Measurements from ENCODE around the gene LBHD1.

The LBHD1 gene

DNA sequence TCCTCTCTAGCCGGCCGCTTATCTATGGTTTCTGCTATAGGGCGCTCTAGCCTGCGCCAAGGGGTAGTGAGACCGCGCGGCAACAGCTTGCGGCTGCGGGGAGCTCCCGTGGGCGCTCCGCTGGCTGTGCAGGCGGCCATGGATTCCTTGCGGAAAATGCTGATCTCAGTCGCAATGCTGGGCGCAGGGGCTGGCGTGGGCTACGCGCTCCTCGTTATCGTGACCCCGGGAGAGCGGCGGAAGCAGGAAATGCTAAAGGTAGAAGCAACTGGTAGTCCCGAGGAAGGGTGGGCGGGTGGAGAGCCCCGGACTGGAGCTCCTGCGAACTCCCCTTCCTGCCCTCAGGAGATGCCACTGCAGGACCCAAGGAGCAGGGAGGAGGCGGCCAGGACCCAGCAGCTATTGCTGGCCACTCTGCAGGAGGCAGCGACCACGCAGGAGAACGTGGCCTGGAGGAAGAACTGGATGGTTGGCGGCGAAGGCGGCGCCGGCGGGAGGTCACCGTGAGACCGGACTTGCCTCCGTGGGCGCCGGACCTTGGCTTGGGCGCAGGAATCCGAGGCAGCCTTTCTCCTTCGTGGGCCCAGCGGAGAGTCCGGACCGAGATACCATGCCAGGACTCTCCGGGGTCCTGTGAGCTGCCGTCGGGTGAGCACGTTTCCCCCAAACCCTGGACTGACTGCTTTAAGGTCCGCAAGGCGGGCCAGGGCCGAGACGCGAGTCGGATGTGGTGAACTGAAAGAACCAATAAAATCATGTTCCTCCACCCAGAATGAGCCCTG lies at the start of gene LBHD1, which contains the start of gene UQCC3:
Gene LBHD1, minus strand, starts transcription at position 660 of the 782 bp plus-strand sequence. CDS start 2,236 bp downstream, outside the sequence.
Gene UQCC3, plus strand, starts transcription at position 66 of the 782 bp plus-strand sequence. Its CDS starts 73 bp downstream, at position 139.
- no peaks in the 10 kb centered on the region; the same call in 1 of the 2 replicates for H3K4me1 ChIP-seq (ENCODE audit: control insufficient read depth, insufficient read depth, low read length)
- no peak for DNase-seq (ENCODE audit: low read depth, low spot score)
- peaks cover 4% of the 10 kb centered on the region for H3K36me3 ChIP-seq (ENCODE audit: control insufficient read depth, insufficient read depth, low read length)
- H3K27ac ChIP-seq (ENCODE audit: low read length), result no peak within 1 kb of the TSS
- no peaks in the 10 kb centered on the region for H3K27me3 ChIP-seq (ENCODE audit: control insufficient read depth, insufficient read depth, low read length)
- H3K9me3 ChIP-seq (ENCODE audit: control insufficient read depth, insufficient read depth, low read length), result no peaks in the 10 kb centered on the region
- no CpG with 5 or more reads among the region's 59 CpGs for WGBS (ENCODE audit: insufficient coverage, insufficient read length)
- H3K4me3 ChIP-seq (ENCODE audit: low read length), result peak within 1 kb of the TSS; percentile 93

DNA sequence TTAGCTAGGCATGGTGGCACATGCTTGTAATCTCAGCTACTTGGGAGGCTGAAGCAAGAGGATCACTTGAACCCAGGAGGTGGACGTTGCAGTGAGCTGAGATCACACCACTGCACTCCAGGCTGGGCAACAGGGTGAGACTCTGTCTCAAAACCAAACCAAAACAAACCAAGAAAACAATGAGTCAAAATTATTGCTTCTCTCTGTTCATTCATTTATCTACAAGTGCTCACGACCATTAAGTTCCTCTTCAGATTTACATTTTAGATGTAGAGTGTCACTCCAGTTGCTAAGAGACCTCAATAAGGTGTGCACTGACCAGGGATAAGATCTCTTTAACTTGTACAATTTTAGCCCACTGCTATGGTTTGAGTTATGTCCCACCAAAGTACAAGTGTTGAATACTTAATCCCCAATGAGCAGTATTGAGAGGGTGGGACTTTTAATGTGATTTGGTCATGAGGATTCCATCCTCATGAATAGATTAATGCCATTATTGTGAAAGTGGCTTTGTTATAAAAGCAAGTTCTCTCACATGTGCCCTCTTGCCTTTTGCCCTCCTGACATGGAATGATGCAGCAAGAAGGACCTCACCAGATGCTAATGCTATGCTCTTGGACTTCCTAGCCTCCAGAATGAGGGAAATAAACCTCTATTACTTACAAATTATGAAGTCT lies 47.4 kb upstream of the LBHD1 start:
- no peak for DNase-seq (ENCODE audit: low read depth, low spot score)
- H3K9me3 ChIP-seq (ENCODE audit: control insufficient read depth, insufficient read depth, low read length), result no peaks in the 10 kb centered on the region
- H3K36me3 ChIP-seq (ENCODE audit: control insufficient read depth, insufficient read depth, low read length), result peaks cover 34% of the 10 kb centered on the region
- WGBS (ENCODE audit: insufficient coverage, insufficient read length), result no CpG with 5 or more reads among the region's 2 CpGs
- H3K4me3 ChIP-seq (ENCODE audit: low read length), result no peak overlapping the region
- H3K27ac ChIP-seq (ENCODE audit: low read length), result no peak overlapping the region
- no peaks in the 10 kb centered on the region for H3K4me1 ChIP-seq (ENCODE audit: control insufficient read depth, insufficient read depth, low read length)
- no peaks in the 10 kb centered on the region for H3K27me3 ChIP-seq (ENCODE audit: control insufficient read depth, insufficient read depth, low read length)

DNA sequence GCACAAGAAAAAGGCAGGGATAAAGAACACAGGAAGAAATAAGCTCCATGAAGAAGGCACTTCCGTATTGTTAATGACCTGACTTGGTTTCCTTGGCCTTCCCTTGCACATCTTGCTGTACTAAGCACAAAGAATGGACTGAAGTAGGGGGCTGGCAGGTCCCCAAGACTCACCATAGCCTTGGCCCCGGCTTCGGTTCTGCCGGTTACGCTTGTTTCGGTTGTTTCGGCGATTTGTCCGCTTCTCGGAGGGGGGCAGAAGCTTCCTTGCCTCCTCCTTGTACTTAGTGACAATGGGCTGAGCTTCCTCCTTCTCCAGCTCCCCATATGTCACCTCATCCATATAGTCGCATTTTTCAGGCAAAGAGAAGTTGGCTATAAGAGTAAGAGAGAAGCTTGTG lies 44.7 kb upstream of the LBHD1 start:
- WGBS (ENCODE audit: insufficient coverage, insufficient read length), result no CpG with 5 or more reads among the region's 11 CpGs
- no peak for DNase-seq (ENCODE audit: low read depth, low spot score)
- peaks cover 27% of the 10 kb centered on the region for H3K36me3 ChIP-seq (ENCODE audit: control insufficient read depth, insufficient read depth, low read length)
- no peak overlapping the region for H3K4me3 ChIP-seq (ENCODE audit: low read length)
- no peaks in the 10 kb centered on the region for H3K4me1 ChIP-seq (ENCODE audit: control insufficient read depth, insufficient read depth, low read length)
- H3K27ac ChIP-seq (ENCODE audit: low read length), result no peak overlapping the region
- H3K9me3 ChIP-seq (ENCODE audit: control insufficient read depth, insufficient read depth, low read length), result no peaks in the 10 kb centered on the region
- no peaks in the 10 kb centered on the region for H3K27me3 ChIP-seq (ENCODE audit: control insufficient read depth, insufficient read depth, low read length)

DNA sequence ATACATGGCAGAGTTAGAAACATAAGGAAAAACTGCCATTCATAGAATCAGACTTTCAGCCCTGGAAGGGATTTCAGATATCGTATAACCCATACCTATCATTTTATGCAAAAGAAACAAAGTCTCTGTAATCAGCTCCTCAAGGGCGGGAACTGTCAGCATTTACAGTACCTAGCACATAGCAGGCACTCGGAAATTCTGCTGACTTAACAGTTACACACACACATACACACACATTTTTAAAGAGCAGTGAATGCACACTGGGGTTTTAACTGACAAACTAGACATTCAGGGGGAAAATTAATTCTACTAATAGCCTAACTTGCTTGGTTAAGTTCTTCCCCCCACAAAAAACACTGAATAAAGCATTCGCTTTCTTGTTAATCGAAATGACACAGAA lies 44.1 kb upstream of the LBHD1 start:
- no peak for DNase-seq (ENCODE audit: low read depth, low spot score)
- Histone ChIP-seq H3K4me3 (ENCODE audit: low read length) (no peak overlapping the region), H3K9me3 (ENCODE audit: control insufficient read depth, insufficient read depth, low read length) (no peaks in the 10 kb centered on the region), H3K4me1 (ENCODE audit: control insufficient read depth, insufficient read depth, low read length) (no peaks in the 10 kb centered on the region), H3K27me3 (ENCODE audit: control insufficient read depth, insufficient read depth, low read length) (no peaks in the 10 kb centered on the region), H3K36me3 (ENCODE audit: control insufficient read depth, insufficient read depth, low read length) (peaks cover 27% of the 10 kb centered on the region), H3K27ac (ENCODE audit: low read length) (no peak overlapping the region)
- WGBS (ENCODE audit: insufficient coverage, insufficient read length), result no CpG with 5 or more reads among the region's 5 CpGs

DNA sequence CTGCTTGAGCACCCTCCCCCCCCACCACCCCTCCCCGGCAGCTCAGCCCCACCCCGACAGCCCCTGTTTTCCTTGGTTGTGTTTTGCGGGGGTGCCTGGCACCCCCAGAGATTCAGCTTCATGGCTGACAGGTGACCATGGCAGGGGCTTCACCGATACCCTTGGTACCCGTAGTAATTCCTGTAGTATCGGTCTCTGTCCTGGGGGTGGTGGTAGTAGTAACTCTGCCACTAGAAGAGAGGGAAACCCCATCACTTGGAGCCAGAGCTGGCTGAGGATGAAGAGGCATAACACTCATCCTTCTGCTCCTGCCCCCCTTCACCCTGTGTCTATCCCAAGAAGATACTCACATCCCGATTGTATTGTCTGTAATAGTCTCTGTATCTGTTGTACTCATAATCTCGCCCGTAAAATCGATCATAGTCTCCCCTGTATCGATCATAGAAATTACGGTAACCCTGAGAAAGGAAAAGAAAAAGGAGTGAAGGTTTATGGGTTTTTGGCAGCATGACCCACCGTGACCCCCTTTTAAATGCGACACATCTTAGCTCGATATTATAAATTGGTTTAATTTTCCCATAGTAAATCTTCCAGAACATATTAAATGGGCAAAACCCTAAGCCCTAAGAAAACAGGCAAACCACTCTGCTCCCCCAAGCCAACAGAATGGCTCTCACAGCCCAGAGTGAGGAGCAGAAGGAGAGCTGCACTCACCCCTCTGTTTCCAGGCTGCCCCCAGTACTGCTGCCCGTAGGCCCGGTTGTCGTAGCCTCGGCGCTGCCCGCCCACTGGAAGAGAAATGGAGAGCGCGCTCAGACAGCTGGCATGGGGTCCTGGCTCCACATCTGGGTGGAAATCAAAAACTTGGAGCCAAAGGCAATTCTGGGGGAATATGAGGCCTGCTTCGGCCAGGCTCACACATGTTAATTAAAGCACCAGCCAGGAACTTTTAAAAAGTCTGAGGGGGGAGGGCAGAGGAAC lies 43.4 kb upstream of the LBHD1 start:
- H3K4me1 ChIP-seq (ENCODE audit: control insufficient read depth, insufficient read depth, low read length), result no peaks in the 10 kb centered on the region
- no CpG with 5 or more reads among the region's 24 CpGs for WGBS (ENCODE audit: insufficient coverage, insufficient read length)
- H3K36me3 ChIP-seq (ENCODE audit: control insufficient read depth, insufficient read depth, low read length), result peaks cover 23% of the 10 kb centered on the region

DNA sequence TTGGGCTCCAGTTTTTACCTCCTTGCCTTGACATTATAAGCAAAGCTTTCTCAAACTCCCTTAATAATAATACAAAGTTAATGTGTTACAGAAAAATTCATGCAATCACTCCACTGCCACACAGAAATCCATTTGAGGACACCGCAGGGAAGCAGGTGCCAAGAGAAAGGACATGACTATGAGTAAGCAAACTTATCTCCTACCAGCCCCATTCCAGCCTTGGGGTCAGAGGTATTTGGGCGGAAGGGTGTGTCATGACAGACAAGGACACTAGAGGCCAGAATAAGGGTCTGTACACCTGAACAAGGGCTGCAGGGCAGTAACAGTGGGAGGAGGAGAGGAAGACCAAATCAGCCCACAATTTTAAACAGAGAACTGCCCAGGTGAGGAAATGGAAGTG lies 41.3 kb upstream of the LBHD1 start:
- Histone ChIP-seq H3K27ac (ENCODE audit: low read length) (no peak overlapping the region), H3K4me1 (ENCODE audit: control insufficient read depth, insufficient read depth, low read length) (no peaks in the 10 kb centered on the region; the same call in 1 of the 2 replicates), H3K9me3 (ENCODE audit: control insufficient read depth, insufficient read depth, low read length) (no peaks in the 10 kb centered on the region), H3K27me3 (ENCODE audit: control insufficient read depth, insufficient read depth, low read length) (no peaks in the 10 kb centered on the region), H3K36me3 (ENCODE audit: control insufficient read depth, insufficient read depth, low read length) (peaks cover 14% of the 10 kb centered on the region; the same call in 1 of the 2 replicates), H3K4me3 (ENCODE audit: low read length) (no peak overlapping the region)
- WGBS (ENCODE audit: insufficient coverage, insufficient read length), result no CpG with 5 or more reads among the region's 2 CpGs
- DNase-seq (ENCODE audit: low read depth, low spot score), result no peak

More for the DNA sequence above, 43.4 kb upstream of the LBHD1 start:
- no peak overlapping the region for H3K27ac ChIP-seq (ENCODE audit: low read length)
- H3K27me3 ChIP-seq (ENCODE audit: control insufficient read depth, insufficient read depth, low read length), result no peaks in the 10 kb centered on the region
- no peak for DNase-seq (ENCODE audit: low read depth, low spot score)
- no peak overlapping the region for H3K4me3 ChIP-seq (ENCODE audit: low read length)
- H3K9me3 ChIP-seq (ENCODE audit: control insufficient read depth, insufficient read depth, low read length), result no peaks in the 10 kb centered on the region

DNA sequence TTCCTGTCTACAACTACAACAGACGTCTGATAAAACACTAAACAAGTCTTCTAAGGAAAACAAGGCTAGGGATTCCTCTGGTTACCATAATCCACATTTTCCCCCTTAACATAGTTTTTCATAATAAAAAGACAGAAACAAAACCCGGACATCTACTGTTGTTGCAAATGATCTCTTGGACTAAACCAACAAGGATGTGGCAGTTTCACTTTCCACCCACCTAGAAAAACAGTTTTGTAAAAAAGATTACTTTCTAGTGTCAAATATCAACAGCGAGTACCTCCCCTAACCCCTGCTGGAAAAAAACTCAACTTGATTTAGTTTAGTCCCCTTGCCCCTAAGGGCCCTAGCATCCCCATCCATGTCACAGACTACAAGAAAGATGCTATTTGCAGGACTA lies 40.8 kb upstream of the LBHD1 start:
- H3K36me3 ChIP-seq (ENCODE audit: control insufficient read depth, insufficient read depth, low read length), result peaks cover 14% of the 10 kb centered on the region; the same call in 1 of the 2 replicates
- H3K27me3 ChIP-seq (ENCODE audit: control insufficient read depth, insufficient read depth, low read length), result no peaks in the 10 kb centered on the region
- H3K4me3 ChIP-seq (ENCODE audit: low read length), result no peak overlapping the region
- DNase-seq (ENCODE audit: low read depth, low spot score), result no peak
- H3K4me1 ChIP-seq (ENCODE audit: control insufficient read depth, insufficient read depth, low read length), result no peaks in the 10 kb centered on the region; the same call in 1 of the 2 replicates
- H3K9me3 ChIP-seq (ENCODE audit: control insufficient read depth, insufficient read depth, low read length), result no peaks in the 10 kb centered on the region
- WGBS (ENCODE audit: insufficient coverage, insufficient read length), result no CpG with 5 or more reads among the region's 3 CpGs
- no peak overlapping the region for H3K27ac ChIP-seq (ENCODE audit: low read length)

DNA sequence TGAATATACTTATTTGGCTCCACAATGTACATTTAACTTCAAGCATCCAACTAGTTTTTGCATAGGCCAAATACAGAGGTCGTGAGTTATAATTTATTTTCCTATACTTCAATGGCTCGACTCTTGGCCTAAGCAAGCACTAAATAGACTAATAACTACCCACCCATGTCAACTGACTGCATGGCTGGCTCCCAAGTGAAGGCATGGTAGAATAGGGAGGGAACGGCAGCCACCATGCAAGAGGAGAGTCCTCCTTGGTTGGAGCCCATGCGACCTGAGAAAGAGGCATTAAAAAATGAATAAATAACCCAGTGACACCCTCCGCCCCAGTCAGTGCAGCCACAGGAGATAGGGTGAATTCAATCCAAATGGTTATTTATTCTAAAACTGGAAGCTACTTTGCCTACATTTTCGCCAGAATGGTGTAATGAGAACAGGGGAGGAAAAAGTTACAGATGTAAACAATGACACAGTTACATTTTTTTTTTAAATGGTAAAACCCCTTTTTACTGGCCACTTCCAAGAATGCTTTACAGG lies 40.3 kb upstream of the LBHD1 start:
- no peaks in the 10 kb centered on the region for H3K27me3 ChIP-seq (ENCODE audit: control insufficient read depth, insufficient read depth, low read length)
- H3K4me3 ChIP-seq (ENCODE audit: low read length), result no peak overlapping the region
- no peaks in the 10 kb centered on the region for H3K9me3 ChIP-seq (ENCODE audit: control insufficient read depth, insufficient read depth, low read length)
- no peaks in the 10 kb centered on the region; the same call in 1 of the 2 replicates for H3K4me1 ChIP-seq (ENCODE audit: control insufficient read depth, insufficient read depth, low read length)
- DNase-seq (ENCODE audit: low read depth, low spot score), result no peak
- no peak overlapping the region for H3K27ac ChIP-seq (ENCODE audit: low read length)
- no CpG with 5 or more reads among the region's 6 CpGs for WGBS (ENCODE audit: insufficient coverage, insufficient read length)
- peaks cover 14% of the 10 kb centered on the region; the same call in 1 of the 2 replicates for H3K36me3 ChIP-seq (ENCODE audit: control insufficient read depth, insufficient read depth, low read length)

DNA sequence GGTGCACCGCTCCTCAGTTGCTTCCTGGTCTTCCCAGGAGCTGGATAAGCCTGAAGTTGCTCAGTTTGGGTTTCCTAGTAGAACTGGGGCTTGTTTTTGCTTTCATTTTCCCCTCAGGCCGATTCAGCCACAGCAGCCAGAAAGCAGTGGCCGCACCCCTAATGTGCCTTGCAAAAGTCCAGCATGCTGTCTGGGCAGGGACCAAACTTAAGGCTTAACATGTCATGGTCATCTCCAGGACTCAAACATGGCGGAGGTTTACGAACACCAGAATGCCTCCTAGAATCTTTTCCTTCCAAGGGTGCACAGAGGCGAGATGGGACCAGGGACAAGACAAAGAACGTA lies 37.9 kb upstream of the LBHD1 start:
- Histone ChIP-seq H3K4me1 (ENCODE audit: control insufficient read depth, insufficient read depth, low read length) (no peaks in the 10 kb centered on the region; the same call in 1 of the 2 replicates), H3K9me3 (ENCODE audit: control insufficient read depth, insufficient read depth, low read length) (no peaks in the 10 kb centered on the region), H3K4me3 (ENCODE audit: low read length) (peak overlapping the region; percentile 50; the same call in 1 of the 2 replicates), H3K27ac (ENCODE audit: low read length) (peak overlapping the region; percentile 11), H3K27me3 (ENCODE audit: control insufficient read depth, insufficient read depth, low read length) (no peaks in the 10 kb centered on the region), H3K36me3 (ENCODE audit: control insufficient read depth, insufficient read depth, low read length) (peaks cover 9% of the 10 kb centered on the region; the same call in 1 of the 2 replicates)
- no peak for DNase-seq (ENCODE audit: low read depth, low spot score)
- no CpG with 5 or more reads among the region's 7 CpGs for WGBS (ENCODE audit: insufficient coverage, insufficient read length)
